Activated naive CD8-positive, alpha-beta T cell (primary cell): Measurements from ENCODE around the gene CACNB3.
"Not testable (repeated sequence)": the region's sequence is repeated elsewhere in the genome, so short reads cannot be mapped to it uniquely, and the experiment has no call there.

Source experiments
- H3K27ac Mint-ChIP-seq: one replicate; pipeline ENCODE4 v1.8.0; 2021; ENCODE audit warnings: mixed read lengths
- H3K27me3 Mint-ChIP-seq: one replicate; pipeline ENCODE4 v1.8.0; 2021; ENCODE audit warnings: mixed read lengths
- H3K36me3 Mint-ChIP-seq: one replicate; pipeline ENCODE4 v1.8.0; 2021; ENCODE audit warnings: mixed read lengths
- H3K4me1 Mint-ChIP-seq: one replicate; pipeline ENCODE4 v1.8.0; 2021; ENCODE audit warnings: low read depth, mixed read lengths
- H3K4me3 Mint-ChIP-seq: one replicate; pipeline ENCODE4 v1.8.0; 2021; ENCODE audit warnings: mild to moderate bottlenecking, mixed read lengths
- H3K9me3 Mint-ChIP-seq: one replicate; pipeline ENCODE4 v1.8.0; 2021; ENCODE audit warnings: low read depth, mixed read lengths

The CACNB3 gene

GRCh38 chr12:48869191-48869590 is 50.9 kb downstream of the CACNB3 start:
- H3K4me3 Mint-ChIP-seq = no peak overlapping the region
- H3K27me3 Mint-ChIP-seq = no peaks in the 10 kb centered on the region
- no peaks in the 10 kb centered on the region for H3K9me3 Mint-ChIP-seq
- no peaks in the 10 kb centered on the region for H3K36me3 Mint-ChIP-seq
- H3K4me1 Mint-ChIP-seq = peaks cover 20% of the 10 kb centered on the region
- no peak overlapping the region for H3K27ac Mint-ChIP-seq

GRCh38 chr12:48873096-48873495 is 54.8 kb downstream of the CACNB3 start:
- Mint-ChIP-seq H3K27ac (no peak overlapping the region), H3K36me3 (no peaks in the 10 kb centered on the region), H3K27me3 (no peaks in the 10 kb centered on the region), H3K4me1 (no peaks in the 10 kb centered on the region), H3K4me3 (no peak overlapping the region), H3K9me3 (no peaks in the 10 kb centered on the region)

DNA sequence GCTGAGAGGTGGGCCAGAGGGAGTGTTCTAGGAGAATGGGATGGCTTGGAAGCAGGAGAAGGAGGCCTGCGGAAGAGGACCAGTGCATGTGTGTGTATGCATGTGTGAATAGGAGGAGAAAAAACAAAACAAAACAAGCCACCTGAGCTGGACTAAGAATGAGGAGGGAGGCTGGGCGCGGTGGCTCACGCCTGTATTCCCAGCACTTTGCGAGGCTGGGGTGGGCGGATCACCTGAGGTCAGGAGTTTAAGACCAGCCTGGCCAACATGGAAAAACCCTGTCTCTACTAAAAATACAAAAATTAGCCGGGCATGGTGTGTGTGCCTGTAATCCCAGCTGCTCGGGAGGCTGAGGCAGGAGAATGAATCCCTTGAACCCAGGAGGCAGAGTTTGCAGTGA is 55.2 kb downstream of the CACNB3 start:
- H3K36me3 Mint-ChIP-seq, H3K4me1 Mint-ChIP-seq, H3K27ac Mint-ChIP-seq, H3K27me3 Mint-ChIP-seq, H3K4me3 Mint-ChIP-seq, H3K9me3 Mint-ChIP-seq: not testable (repeated sequence)

- H3K9me3 Mint-ChIP-seq = no peaks in the 10 kb centered on the region
- no peak overlapping the region for H3K4me3 Mint-ChIP-seq
- no peak overlapping the region for H3K27ac Mint-ChIP-seq
- H3K27me3 Mint-ChIP-seq = peaks cover 9% of the 10 kb centered on the region
- no peaks in the 10 kb centered on the region for H3K36me3 Mint-ChIP-seq
- H3K4me1 Mint-ChIP-seq = no peaks in the 10 kb centered on the region
Observed at GRCh38 chr12:48875944-48876515, 57.7 kb downstream of the CACNB3 start.
